Skeletal muscle cell (primary cell): Measurements from ENCODE around the gene SLC16A2.
"Not testable (repeated sequence)": the region's sequence is repeated elsewhere in the genome, so short reads cannot be mapped to it uniquely, and the experiment has no call there.

Experiments used
- DNase-seq: peaks from one replicate; pipeline ENCODE4 v3.0.0-alpha.2; 2010; ENCODE audit warnings: low read depth
- H3K4me3 ChIP-seq: 2 replicates; pipeline ENCODE4 v1.5.1; 2011; ENCODE audit warnings: low read depth, mild to moderate bottlenecking, control low read depth, low read length, moderate library complexity

The SLC16A2 gene

DNA sequence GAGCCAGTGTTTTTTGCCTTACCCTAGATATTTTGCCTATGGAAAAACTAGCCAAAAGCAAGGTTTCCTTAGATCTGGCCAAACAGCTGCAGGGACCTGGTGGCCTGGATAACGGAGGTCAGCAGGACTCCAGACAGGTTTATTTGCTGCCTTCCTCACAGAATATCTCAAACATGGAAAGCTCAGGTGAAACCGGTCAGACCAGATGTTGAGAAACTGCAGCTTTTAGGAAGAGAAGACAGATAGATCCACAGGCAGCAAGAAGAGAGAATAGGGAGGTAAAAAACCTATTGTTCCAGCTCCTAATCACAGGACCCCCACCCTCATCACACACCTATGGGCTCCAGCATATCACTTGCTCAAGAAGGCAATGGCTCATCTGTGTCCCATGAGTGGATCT lies 16.2 kb downstream of the SLC16A2 start:
- no peak for DNase-seq
- H3K4me3 ChIP-seq, result no peak overlapping the region

DNA sequence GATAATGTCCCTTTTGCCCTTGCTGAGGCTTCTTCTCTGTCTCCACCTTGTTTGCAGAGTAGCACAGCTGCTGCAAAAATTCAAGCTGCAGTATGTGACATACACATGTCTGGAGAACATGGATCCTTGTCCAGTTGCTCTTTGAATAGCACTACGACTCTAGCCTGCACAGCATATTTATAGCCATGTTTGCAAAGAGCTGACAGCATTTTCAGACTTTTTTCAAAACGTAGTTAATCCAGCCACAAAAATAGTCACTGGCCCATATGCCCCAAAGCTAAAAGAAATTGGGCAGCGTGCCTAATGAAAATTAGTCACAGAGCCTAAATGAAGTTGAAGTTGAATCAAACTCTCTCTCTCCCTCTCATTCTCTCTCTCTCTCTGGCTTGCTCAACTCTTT lies 17.5 kb downstream of the SLC16A2 start:
- no peak overlapping the region for H3K4me3 ChIP-seq

DNA sequence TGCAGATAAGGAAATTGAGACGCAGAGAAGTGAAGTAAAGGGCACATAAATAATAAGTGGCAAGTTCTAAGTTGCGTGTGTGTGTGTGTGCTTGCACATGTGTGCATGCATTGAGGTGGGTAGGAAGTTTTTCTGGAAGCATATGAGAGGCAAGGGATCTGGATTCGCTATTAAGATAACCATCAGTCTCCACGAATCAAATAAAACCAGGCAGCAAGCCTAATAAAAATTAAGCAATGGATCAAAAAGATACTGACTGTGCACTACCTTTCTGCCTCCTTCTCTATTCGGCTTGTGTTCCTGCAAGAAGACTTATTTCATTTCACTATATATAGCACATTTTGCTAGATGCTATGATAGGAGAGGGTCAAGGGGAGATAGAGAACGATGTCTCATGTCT lies 23.8 kb downstream of the SLC16A2 start:
- no peak for DNase-seq
- H3K4me3 ChIP-seq, result no peak overlapping the region

More for the DNA sequence above, 17.5 kb downstream of the SLC16A2 start:
- DNase-seq, result no peak

DNA sequence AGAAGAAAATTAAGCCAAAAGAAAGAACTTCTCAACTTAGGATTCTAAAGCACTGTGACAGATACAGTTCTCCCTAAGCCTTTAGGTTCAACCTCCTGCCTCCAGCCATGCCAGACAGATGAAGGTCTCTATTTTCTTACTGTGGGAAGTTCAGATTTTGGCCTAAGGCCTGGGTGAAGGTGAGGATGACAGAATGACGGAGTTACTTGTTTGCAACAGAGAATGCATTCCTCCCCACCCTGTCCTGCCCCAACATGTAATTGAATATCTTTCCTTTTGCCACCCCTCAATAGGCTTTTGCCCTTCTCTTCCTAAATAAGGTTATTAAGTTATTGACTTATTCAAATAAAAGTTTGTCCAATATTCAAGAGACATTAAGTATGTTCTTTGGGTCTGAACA lies 25.6 kb downstream of the SLC16A2 start:
- no peak overlapping the region for H3K4me3 ChIP-seq
- no peak for DNase-seq

DNA sequence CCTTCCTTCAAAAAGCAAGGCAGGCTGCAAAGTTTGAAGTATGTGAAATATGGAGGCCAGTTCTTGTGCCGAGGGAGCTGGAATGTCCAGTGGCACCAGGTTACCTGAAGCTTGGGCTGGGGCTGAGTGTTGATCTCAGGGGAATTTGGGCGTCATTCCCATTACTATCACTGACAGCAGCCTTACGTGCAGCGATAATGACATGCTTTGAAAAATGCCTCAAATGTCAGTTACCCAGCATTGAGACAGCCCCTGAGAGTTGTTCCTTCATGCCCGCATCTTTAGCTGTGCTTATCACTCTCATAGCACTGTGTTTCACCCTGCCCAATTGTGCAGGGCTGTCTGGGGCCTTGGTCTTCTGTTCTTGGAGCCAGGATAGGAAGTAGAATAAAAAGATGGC lies 27.4 kb downstream of the SLC16A2 start:
- DNase-seq, result no peak
- H3K4me3 ChIP-seq, result no peak overlapping the region

DNA sequence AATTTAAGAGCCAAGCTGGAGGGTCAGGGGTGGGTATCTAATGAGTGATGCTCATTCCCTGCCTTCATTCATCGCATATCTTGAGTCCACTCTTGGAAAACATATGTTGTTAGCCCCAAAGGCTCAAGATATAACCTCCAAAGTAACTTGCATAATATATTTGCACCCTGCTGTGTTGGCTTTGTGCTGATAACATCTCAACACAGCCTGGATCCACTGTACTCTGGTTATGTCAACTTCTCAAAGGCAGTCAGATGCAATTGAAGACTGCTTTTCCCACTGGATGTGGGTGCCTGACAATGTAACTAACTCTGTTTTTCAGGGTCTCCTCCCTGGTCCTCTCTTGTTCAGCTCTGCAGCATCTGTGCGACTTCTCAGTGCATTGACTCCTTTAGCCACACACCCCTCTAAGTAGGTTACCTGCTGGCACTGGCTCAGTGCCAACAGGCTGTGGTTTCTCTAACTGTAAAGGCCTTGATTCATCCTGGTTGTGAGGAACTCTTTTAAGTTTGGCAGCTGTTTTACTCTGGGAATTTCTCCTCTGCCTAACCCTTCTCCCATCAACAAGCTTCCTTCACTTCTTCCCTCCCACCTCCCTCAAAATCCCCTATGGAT lies 28.1 kb downstream of the SLC16A2 start:
- H3K4me3 ChIP-seq, result no peak overlapping the region
- no peak for DNase-seq

DNA sequence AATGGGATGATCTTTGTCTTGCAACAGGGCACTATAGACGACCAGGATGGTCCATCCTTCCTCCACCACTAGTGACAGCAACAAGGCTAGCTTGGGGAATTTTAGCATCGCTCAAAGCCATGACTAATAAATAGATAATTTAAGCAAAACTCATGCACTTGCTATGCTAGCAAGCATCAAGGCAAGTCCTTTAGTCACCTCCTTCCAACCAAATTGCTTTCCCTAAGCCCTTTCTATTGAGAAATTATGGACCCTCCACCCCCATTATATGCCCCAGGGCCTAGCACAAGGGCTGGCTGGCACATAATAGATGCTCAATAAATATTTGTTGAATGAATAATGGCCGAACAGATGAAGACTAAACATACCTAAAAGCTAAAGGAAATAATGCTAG lies 28.6 kb downstream of the SLC16A2 start:
- H3K4me3 ChIP-seq, result no peak overlapping the region
- DNase-seq, result no peak

DNA sequence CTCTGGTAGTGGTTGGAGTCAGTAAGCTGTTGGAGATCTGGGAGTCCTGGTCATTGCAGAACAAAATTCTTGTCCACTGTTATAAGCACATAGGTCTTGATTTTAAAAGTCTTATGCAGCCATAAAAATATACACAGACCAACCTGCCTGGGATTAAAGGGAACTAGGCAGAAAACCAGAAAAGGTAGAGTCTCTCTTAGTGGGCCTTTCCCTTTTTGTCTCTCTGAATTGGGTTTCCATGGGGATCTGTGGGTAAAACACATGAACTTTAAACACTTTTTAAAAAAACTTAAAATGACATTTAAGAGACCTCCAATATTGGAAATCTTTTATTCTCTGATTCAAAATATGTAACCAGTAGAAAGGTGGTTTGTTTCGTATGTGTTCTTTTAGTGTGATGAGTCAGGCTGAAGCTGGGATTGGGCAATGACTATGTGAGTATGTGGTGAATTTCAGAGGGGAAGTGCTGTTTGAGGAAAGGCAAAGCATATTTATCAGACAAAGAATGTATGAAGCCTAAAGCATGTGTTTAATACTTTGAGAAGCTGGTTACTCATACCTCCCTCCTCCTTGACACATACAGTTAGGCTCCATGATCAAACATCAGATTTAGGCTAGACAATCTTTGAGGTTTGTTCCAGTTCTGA lies 29.6 kb downstream of the SLC16A2 start:
- no peak overlapping the region for H3K4me3 ChIP-seq
- peak; percentile 71 for DNase-seq

DNA sequence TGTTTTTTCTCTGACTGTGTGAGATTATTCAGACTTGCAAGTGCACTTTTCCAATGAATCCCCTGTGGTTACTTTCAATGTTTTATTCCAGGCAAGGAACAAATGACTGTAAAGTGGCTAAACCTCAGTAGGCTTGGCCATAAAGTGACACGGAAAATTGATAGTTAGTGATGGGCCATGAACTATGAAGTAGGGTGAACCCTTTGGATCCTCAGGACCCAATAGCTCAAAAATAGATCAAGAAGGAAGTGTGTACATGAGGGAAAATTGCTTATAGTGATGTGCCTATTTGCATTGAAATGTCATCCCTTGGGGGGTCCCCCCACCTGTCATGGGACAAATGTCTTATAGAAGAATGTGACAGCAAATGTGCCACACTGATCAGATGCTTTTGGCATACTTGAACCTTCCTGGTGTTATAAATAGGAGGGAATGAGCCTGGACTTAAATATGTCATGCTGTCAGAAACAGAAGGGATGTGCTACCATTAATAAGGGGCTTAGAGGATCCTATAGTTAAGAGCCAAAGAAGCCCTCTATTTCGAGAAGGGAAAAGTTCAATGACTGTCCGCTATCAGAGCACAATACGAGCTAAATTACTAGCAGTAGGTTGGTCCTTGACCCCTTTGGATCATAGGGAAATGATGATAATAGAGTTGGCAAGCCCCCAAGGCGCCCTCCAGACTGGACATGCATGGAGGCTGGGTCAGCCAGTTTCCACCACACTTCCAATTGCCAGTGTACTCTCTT lies 30.3 kb downstream of the SLC16A2 start:
- DNase-seq, result no peak
- H3K4me3 ChIP-seq, result no peak overlapping the region

DNA sequence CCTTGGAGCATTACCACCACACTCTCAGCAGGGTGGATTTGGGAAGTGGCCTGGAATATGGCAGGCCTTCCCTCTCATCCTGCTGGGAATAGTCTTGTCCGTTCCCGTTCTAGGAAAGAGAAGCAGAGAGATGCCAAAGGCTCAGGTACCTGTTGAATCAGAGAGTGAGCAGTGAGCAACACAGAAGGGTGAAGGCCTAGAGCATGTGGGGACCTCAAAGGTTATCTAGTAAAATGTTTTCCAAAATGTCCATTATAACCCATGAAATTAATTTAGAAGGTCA lies 30.8 kb downstream of the SLC16A2 start:
- H3K4me3 ChIP-seq, result no peak overlapping the region
- DNase-seq, result no peak

DNA sequence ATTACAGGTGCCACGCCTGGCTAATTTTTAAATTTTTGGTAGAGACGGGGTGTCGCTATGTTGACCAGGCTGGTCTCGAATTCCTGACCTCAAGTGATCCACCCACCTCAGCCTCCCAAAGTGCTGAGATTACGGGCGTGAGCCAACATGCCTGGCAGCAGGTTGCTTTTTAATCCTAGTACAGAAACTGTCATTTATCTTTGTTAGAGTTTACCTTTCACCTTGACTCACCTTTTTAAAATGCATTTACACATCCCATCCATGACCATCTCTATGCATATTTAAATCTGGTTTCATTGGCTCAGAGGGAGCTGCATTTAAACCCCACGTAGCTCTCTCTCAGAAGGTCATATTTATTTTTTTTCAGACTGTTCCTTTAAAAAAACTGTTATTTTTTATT lies 31.9 kb downstream of the SLC16A2 start:
- DNase-seq, result no peak
- no peak overlapping the region for H3K4me3 ChIP-seq

DNA sequence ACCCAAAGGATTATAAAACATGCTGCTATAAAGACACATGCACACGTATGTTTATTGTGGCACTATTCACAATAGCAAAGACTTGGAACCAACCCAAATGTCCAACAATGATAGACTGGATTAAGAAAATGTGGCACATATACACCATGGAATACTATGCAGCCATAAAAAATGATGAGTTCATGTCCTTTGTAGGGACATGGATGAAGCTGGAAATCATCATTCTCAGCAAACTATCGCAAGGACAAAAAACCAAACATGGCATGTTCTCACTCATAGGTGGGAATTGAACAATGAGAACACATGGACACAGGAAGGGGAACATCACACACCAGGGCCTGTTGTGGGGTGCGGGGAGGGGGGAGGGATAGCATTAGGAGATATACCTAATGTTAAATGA lies 32.9 kb downstream of the SLC16A2 start:
- not testable (repeated sequence) for DNase-seq, H3K4me3 ChIP-seq

DNA sequence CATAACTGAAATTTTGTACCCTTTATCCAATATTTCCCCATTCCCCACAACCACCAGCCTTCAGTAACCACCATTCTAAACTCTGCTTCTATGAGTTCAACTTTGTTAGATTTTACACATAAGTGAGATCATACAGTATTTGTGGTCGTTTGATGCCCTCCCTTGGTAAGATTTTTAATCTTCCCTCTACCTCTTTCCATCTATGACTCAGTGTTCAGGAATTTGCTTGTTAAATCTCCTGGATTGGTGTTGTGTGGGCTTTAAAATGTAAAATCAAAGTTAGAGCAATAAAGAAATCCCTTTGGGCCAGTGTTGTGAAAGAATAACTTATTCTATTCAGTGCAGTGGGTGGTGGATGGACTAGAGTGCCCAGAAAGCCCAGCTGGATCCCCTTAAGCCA lies 37.4 kb downstream of the SLC16A2 start:
- no peak overlapping the region for H3K4me3 ChIP-seq
- DNase-seq, result peak; percentile 43

DNA sequence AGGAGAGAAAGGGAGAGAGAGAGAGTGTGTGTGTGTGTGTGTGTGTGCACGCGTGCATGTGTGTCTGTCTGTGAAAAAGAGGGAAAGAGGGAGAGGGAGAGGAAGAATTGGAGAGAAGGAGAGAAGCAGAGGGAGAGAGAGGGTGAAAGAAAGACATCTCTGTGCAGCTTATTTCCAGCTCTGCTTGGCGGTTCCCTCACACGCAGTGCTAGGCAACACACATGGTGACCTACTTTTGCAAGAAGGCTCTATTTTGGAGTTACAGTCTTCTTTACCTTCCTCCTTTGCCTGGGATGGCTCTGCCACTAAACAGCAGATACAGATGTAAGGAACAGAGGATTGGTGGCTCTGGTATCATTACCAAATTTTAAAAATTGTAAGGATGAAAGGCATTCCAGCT lies 40.1 kb downstream of the SLC16A2 start:
- no peak for DNase-seq

DNA sequence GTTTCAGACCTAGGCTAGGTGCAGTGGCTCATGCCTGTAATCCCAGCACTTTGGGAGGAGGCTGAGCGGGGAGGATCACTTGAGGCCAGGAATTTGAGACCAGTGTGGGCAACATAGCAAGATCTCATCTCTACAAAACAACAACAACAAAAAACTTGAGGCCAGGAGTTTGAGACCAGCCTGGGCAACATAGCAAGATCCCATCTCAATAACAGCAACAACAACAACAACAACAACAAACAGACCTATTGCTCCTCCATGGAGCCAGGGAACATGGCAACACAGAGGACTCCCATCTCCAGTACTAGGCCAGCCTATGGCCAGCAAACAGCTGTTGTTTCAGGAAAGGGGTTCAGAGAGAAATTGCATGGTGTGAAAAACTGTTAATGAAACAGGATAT lies 43.4 kb downstream of the SLC16A2 start:
- no peak for DNase-seq
- no peak overlapping the region for H3K4me3 ChIP-seq

More for the DNA sequence above, 40.1 kb downstream of the SLC16A2 start:
- no peak overlapping the region for H3K4me3 ChIP-seq

DNA sequence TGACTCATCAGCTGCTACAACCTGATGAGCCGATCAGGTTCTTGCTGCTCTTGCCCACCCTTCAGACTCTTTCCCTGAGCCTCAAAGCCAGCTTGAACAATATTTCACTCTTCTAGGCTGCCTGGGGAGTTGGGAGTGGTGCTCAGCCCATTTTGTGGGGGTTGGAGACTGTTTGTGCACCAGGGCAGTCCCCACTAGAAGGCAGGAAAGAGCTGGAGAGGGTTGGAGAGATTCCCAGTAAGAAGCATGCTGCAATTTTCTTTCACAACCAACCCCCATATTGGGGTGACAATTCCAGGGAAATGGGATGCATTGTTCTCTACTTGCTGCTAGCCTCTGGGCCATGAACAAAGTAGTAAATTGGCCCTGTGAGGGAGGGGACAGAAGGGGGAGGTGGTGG lies 44.1 kb downstream of the SLC16A2 start:
- H3K4me3 ChIP-seq, result no peak overlapping the region
- DNase-seq, result no peak

DNA sequence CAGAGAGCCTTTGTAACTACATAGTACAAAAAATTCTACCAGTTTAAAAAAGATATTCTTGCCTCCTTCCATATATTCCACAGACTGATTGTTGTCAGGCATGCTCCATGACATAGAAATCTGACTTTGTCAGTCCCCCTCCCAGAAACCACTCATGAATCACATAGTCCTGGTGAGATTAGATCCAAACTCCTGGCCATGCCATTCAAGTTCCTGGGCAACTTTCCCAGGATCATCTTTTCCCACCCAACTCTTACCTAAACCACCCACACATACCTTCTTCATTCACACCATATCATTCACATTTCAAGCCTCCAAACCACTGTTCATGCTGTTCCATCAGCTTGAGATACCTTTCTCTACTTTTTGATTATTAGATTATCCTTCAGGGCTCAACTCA lies 46.4 kb downstream of the SLC16A2 start:
- H3K4me3 ChIP-seq, result no peak overlapping the region
- DNase-seq, result no peak

DNA sequence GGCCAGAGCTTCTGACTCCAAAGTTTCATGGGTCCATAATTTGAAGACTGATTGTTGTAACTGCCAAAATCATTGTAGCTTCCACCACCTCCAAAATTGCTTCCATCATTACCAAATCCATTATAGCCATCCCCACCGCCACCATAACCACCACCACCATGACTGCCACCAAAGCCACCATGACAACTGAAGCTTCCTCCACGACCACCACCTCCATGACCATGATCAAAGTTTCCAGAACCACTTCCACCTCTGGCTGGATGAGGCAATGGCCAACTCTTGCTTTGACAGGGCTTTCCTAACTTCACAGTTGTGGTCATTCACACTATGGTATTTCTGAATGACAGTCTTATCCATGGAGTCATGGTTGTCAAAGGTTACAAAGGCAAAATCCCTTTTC lies 51.8 kb downstream of the SLC16A2 start:
- H3K4me3 ChIP-seq, DNase-seq: not testable (repeated sequence)

DNA sequence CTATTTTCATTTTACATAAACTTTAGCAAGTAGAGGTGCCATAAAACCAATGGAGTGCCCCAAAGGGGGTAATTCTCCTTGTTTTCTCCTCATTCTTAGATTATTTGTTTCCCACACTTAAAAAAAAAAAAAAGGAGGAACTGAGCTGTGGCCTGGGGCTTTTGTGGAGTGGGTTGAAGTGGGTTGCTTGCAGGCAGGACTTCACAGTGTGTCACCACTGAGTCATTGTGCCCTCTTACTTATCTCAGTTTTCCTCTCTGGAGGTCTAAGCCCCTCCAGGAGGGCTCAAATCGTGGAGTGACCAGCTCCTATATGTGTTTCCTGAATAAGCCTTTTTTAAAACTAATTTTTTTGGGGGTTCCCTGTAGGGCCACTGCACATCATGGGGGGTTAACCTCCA lies 69.0 kb downstream of the SLC16A2 start:
- DNase-seq, result no peak
- H3K4me3 ChIP-seq, result no peak overlapping the region

DNA sequence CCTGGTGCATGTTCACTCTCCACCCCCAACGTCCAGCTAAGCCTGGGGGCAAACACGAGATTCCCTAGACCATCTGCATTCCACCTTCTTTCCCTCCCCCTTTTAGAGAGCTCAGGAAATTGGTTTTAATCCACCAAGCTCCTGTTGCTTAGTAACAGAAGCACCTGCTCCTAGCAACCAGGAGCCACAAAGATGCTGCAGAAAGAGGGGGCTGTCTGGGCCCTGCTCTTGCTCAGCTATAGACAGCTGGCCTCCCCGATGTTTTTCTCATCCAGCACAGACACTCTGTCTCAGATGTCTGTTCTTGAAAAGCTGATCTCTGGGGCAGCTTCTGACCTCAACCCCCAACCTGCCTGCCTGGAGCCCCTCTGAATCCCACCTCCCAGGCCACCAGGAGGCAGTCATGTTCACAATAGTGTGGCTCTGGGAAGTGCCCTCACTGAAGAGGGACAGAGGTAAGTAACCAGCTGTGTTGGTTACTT lies 71.5 kb downstream of the SLC16A2 start:
- DNase-seq, result no peak

DNA sequence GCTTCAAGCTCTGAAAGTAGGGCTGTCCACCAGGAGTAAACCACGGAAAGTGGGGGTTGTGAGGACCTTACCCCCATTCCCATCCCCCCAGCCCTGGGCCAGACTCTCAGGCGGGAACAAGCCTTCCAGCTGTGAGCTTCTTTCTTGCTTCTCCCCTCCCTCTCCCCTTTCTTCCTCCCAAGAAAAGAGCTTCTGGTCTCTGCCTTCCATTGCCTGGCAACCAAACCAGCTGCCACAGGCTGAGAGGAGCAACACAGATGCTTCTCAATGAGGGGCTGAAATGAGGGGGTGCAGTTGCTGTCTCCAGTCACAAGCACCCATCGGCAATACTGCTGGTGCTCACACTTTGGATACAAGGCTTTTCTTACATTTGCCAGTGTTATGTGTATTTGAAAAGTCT lies 72.5 kb downstream of the SLC16A2 start:
- no peak overlapping the region for H3K4me3 ChIP-seq
- no peak for DNase-seq

More for the DNA sequence above, 71.5 kb downstream of the SLC16A2 start:
- no peak overlapping the region for H3K4me3 ChIP-seq
